ENCODE measurements around the gene MINK1.

The MINK1 gene

DNA sequence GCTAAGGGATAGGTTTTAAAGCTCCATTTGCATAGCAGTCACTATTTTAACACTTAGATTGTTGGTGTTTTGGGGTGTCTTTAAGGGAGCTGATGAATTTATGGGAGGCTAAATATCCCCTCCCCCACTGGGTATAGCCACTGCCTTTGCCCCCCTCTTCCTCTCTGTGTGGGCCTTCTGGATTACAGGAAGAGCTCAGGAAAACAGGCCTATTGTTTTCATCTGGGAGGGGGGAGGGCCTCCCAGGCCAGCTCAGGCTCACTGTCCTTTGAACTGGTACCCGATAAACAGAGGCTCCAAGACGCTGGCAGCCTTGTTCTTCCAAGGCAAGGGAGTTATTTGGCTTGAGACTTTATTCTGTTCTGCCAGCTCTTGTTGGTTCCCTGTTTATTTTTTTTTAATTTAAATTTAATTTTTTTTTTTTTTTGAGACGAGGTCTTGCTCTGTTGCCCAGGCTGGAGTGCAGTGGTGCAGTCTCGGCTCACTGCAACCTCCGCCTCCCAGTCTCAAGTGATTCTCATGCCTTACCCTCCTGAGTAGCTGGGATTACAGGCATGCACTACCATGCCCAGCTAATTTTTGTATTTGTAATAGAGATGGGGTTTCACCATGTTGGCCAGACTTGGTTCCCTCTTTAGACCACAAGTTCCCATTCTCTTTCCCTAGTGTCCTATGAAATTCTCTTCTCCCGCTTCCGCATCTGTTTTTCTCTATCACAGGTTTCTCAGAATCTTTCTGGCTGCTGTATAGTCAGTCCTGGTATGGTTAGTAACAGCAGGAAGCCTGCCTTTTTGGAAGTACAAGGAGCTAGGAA, 25.1 kb downstream of the MINK1 start:
- TF ChIP-seq, protein P1, sequence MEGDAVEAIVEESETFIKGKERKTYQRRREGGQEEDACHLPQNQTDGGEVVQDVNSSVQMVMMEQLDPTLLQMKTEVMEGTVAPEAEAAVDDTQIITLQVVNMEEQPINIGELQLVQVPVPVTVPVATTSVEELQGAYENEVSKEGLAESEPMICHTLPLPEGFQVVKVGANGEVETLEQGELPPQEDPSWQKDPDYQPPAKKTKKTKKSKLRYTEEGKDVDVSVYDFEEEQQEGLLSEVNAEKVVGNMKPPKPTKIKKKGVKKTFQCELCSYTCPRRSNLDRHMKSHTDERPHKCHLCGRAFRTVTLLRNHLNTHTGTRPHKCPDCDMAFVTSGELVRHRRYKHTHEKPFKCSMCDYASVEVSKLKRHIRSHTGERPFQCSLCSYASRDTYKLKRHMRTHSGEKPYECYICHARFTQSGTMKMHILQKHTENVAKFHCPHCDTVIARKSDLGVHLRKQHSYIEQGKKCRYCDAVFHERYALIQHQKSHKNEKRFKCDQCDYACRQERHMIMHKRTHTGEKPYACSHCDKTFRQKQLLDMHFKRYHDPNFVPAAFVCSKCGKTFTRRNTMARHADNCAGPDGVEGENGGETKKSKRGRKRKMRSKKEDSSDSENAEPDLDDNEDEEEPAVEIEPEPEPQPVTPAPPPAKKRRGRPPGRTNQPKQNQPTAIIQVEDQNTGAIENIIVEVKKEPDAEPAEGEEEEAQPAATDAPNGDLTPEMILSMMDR (conservative IDR thresholded peaks at IDR 0.05; ENCODE audit: control insufficient read depth, insufficient read depth, low read depth, low read length): no peak
- no peak overlapping the region for H3K4me3 ChIP-seq (ENCODE audit: control insufficient read depth, low read depth, low read length)
- DNase-seq (ENCODE audit: low read depth): no peak

- no peak for DNase-seq (ENCODE audit: low read depth)
- TF ChIP-seq, protein P1 (conservative IDR thresholded peaks at IDR 0.05; ENCODE audit: control insufficient read depth, insufficient read depth, low read depth, low read length): no peak
- H3K4me3 ChIP-seq (ENCODE audit: control insufficient read depth, low read depth, low read length): no peak overlapping the region
Observed at GRCh38 chr17:4858882-4859260, 25.7 kb downstream of the MINK1 start.

DNA sequence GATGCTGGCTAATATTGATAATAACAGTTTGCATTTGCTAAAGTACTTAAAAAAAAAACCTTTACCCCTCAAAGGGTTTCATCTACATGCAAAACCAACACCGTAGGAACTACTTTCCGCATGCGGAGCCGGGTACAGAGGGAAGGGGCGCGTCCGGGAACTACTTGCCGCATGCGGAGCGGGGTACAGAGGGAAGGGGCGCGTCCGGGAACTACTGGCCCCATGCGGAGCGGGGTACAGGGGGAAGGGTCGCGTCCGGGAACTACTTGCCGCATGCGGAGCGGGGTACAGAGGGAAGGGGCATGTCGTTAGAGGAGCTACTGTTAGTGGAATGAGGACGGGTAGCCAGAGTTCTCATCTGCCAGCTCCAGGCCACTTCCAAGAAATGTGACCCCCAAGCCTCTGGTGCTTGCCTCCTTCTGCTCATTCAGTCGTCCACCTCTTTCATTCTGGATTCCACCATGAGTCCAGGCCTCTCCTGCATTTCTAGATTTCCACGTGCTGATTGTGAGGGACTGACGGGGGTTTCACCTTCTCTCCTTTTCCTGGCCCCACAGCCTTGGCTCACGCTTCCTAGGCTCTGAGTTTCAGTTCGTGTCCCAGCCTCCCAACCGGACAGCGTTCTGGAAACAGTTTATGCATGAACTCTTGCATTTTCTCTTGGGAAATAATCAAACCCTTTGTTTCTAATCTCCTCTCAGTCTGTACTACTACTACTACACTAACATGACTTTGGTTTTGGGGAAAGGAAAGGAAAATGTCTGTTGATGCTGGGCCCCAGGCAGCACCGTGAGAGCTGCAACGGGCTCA, 26.9 kb downstream of the MINK1 start:
- H3K4me3 ChIP-seq (ENCODE audit: control insufficient read depth, low read depth, low read length): no peak overlapping the region
- TF ChIP-seq, protein P1 (conservative IDR thresholded peaks at IDR 0.05; ENCODE audit: control insufficient read depth, insufficient read depth, low read depth, low read length): no peak
- DNase-seq (ENCODE audit: low read depth): no peak

GRCh38 chr17:4860651-4861050, 27.5 kb downstream of the MINK1 start:
- H3K4me3 ChIP-seq (ENCODE audit: control insufficient read depth, low read depth, low read length): no peak overlapping the region
- TF ChIP-seq, protein P1 (conservative IDR thresholded peaks at IDR 0.05; ENCODE audit: control insufficient read depth, insufficient read depth, low read depth, low read length): no peak
- no peak for DNase-seq (ENCODE audit: low read depth)

DNA sequence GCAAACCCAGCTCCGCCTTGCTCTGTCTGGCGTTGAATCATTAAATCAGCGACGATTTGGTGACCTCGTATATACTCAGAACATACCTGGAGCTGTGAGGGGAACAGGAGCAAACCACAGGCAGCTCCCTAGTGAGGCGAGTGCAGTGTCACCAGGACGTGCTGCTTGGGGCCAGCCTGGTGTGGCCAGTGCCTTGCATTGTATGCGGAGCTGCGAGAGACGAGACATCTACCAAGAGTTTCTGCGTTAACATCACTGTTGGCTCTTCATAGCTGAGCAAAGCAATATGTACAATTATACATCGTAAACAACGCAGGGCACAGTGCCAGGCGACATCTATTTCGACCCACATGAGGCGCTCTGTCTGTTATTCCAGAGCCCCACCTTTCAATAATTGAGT, 27.9 kb downstream of the MINK1 start:
- no peak for DNase-seq (ENCODE audit: low read depth)
- no peak overlapping the region for H3K4me3 ChIP-seq (ENCODE audit: control insufficient read depth, low read depth, low read length)
- TF ChIP-seq, protein P1 (conservative IDR thresholded peaks at IDR 0.05; ENCODE audit: control insufficient read depth, insufficient read depth, low read depth, low read length): no peak

DNA sequence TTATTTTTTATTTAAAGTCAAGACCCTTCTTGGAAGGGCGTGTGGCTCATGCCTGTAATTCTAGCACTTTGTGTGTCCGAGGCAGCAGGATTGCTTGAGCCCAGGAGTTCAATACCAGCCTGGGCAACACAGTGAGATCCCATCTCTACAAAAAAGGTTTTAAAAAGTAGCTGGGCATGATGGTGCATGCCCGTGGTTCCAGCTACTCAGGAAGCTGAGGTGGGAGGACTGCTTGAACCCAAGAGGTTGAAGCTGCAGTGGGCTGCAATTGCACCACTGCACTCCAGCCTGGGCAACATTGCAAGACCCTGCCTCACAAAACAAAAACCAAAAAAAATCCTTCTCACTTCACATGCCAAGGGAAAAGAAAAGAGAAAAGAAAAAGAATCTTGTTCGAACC, 29.6 kb downstream of the MINK1 start:
- H3K4me3 ChIP-seq (ENCODE audit: control insufficient read depth, low read depth, low read length): no peak overlapping the region
- DNase-seq (ENCODE audit: low read depth): no peak
- TF ChIP-seq, protein P1 (conservative IDR thresholded peaks at IDR 0.05; ENCODE audit: control insufficient read depth, insufficient read depth, low read depth, low read length): no peak
